CMK (cell line): Measurements from ENCODE around the gene ZNF536.

ENCODE experiments used
- DNase-seq: peaks from one replicate; pipeline ENCODE4 v3.0.0-alpha.2; 2010; ENCODE audit warnings: low read depth

ZNF536 gene

GRCh38 chr19:30564551-30565011 lies 192.4 kb downstream of the ZNF536 start:
- no peak for DNase-seq

GRCh38 chr19:30565636-30566035 lies 193.5 kb downstream of the ZNF536 start:
- DNase-seq, result no peak

GRCh38 chr19:30566681-30567420 lies 194.7 kb downstream of the ZNF536 start:
- no peak for DNase-seq

GRCh38 chr19:30567536-30568232 lies 195.5 kb downstream of the ZNF536 start:
- DNase-seq, result no peak

- DNase-seq, result no peak
Measured at GRCh38 chr19:30570194-30570593, 198.0 kb downstream of the ZNF536 start.

GRCh38 chr19:30577551-30578105 lies 205.4 kb downstream of the ZNF536 start:
- DNase-seq, result no peak

GRCh38 chr19:30579419-30579818 lies 207.2 kb downstream of the ZNF536 start:
- no peak for DNase-seq

- DNase-seq, result no peak
Measured at GRCh38 chr19:30580673-30581072, 208.5 kb downstream of the ZNF536 start.

- DNase-seq, result no peak
Measured at GRCh38 chr19:30584090-30584489, 211.9 kb downstream of the ZNF536 start.

- no peak for DNase-seq
Measured at GRCh38 chr19:30587869-30588268, 215.7 kb downstream of the ZNF536 start.

GRCh38 chr19:30590596-30591229 lies 218.5 kb downstream of the ZNF536 start:
- no peak for DNase-seq

- no peak for DNase-seq
Measured at GRCh38 chr19:30593356-30593755, 221.2 kb downstream of the ZNF536 start.

GRCh38 chr19:30593975-30594745 lies 222.0 kb downstream of the ZNF536 start:
- DNase-seq, result no peak

GRCh38 chr19:30596268-30596667 lies 224.1 kb downstream of the ZNF536 start:
- no peak for DNase-seq

GRCh38 chr19:30596813-30597399 lies 224.7 kb downstream of the ZNF536 start:
- no peak for DNase-seq

GRCh38 chr19:30598688-30599087 lies 226.5 kb downstream of the ZNF536 start:
- no peak for DNase-seq

GRCh38 chr19:30602661-30603350 lies 230.6 kb downstream of the ZNF536 start:
- DNase-seq, result no peak

GRCh38 chr19:30604657-30605056 lies 232.5 kb downstream of the ZNF536 start:
- no peak for DNase-seq

- DNase-seq, result no peak
Measured at GRCh38 chr19:30605333-30605732, 233.1 kb downstream of the ZNF536 start.

- DNase-seq, result no peak
Measured at GRCh38 chr19:30606114-30607050, 234.2 kb downstream of the ZNF536 start.
